GM12892 (cell line): Measurements from ENCODE around the gene GFPT2.

ENCODE experiments used
- POLR2A ChIP-seq: IDR thresholded peaks from 2 replicates; pipeline ENCODE4 v1.6.1; 2011; ENCODE audit warnings: low read depth, low read length, control low read depth
- POLR2AphosphoS5 ChIP-seq: IDR thresholded peaks from 2 replicates; pipeline ENCODE4 v1.6.1; 2011; ENCODE audit warnings: low read depth, low read length, control low read depth

DNA sequence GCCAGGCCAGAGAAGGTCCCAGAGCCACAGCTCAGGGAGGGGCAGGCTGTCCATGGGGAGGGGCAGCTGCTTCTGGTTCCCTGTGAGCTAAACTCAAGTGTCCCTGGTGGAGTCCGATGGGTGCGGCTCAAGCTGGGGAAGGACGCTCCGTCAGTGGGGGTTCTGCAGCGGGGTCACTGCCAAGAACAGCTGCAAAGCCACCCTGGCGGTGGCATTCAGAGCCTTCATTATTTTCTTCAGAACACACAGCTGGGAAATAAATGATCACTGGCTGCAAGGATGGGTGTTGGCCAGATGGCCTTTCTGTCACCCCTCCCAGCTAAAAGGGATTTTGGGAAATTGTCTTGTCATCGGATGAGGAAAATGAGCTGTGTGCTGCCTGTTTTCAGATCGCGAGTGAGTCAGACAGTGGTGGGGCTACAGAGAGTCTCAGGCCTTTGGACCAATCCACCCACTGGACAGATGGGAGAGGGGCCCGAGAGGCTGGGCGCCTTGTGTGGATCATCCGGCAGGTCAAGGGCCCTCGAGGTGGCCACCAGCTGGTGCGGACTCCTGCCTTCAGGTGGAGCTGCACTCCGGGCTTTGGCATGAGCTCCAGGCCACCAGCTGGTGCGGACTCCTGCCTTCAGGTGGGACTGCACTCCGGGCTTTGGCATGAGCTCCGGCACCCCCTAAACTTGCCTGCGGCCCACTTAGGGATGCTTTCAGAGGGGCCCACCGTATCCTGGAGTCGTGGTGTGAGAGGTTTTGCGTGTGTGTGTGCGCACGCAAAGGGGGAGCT is 17.9 kb upstream of the GFPT2 start:
- no peak for TF ChIP-seq POLR2A
- no peak for TF ChIP-seq POLR2AphosphoS5
